ENCODE data around the gene DRD5. TPM values are rescaled to one million over a fixed set of nuclear protein-coding genes. Genes with fewer than 3 reads are reported as not detected.

DRD5 gene
- total RNA-seq, result not detected in 2 replicates

DNA sequence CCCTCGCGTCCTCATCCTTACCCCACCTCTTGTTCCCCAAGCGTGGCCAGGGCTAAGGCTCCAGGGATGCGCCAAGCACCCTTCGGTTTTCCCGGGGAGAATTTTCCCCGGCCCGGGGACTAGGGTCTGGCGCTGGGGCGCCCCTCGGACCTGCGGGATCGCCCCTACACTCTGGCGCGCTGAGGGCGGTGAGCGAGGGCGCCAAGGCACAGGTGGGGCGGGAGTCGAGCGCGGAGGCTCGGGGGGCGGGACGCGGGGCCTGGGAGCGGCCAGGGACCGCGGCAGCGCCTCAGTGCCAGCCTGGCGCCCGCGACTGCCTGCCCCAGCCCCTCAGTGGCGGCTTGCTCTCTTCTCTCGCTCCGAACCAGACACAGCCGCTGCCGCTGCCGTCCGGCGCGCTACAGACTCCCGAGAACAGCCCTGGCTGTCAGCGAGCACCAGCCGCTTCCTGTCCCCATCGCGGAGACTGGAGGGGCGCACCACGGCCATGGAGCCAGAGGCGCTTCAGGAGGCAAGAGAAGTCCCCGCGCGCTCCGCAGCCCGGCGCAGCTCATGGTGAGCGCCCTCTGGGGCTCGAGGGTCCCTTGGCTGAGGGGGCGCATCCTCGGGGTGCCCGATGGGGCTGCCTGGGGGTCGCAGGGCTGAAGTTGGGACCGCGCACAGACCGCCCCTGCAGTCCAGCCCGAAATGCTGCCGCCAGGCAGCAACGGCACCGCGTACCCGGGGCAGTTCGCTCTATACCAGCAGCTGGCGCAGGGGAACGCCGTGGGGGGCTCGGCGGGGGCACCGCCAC, at the start of gene DRD5:
Gene DRD5, plus strand, starts transcription at position 292 of the 793 bp plus-strand sequence. Its CDS starts 396 bp downstream, at position 688.

Other genes with a start within 250 kb of the DRD5 start
- 2.7 and 2.9 TPM in 2 replicates for gene SLC2A9, start 239.9 kb downstream of the DRD5 start, total RNA-seq

All from cardiac ventricle fibroblast (primary cell).